GM13977 (cell line): Measurements from ENCODE around the gene CFAP61.
A peak's percentile ranks its signal among the peaks of the same experiment; 100 is the strongest.

Source experiments
- DNase-seq: peaks from one replicate; pipeline ENCODE4 v3.0.0; 2012; ENCODE audit warnings: low spot score
- in situ Hi-C: fragments of 300-500 bp; cut with MboI; formaldehyde crosslinking; loops from one replicate; pipeline ENCODE4 v1.12.0; 2022; ENCODE audit warnings: low sequenced_read_pairs, low pct_unique_long_range_greater_than_20kb, mixed read lengths, inconsistent platforms; ENCODE audit not compliant: unreplicated experiment
- TF ChIP-seq, protein P1 (sequence below): IDR thresholded peaks from 2 replicates; pipeline ENCODE4 v1.5.1; 2012; ENCODE audit warnings: mild to moderate bottlenecking, control low read depth; ENCODE audit not compliant: insufficient read depth; ENCODE audit errors: extremely low read depth, missing control alignments

CFAP61 gene

DNA sequence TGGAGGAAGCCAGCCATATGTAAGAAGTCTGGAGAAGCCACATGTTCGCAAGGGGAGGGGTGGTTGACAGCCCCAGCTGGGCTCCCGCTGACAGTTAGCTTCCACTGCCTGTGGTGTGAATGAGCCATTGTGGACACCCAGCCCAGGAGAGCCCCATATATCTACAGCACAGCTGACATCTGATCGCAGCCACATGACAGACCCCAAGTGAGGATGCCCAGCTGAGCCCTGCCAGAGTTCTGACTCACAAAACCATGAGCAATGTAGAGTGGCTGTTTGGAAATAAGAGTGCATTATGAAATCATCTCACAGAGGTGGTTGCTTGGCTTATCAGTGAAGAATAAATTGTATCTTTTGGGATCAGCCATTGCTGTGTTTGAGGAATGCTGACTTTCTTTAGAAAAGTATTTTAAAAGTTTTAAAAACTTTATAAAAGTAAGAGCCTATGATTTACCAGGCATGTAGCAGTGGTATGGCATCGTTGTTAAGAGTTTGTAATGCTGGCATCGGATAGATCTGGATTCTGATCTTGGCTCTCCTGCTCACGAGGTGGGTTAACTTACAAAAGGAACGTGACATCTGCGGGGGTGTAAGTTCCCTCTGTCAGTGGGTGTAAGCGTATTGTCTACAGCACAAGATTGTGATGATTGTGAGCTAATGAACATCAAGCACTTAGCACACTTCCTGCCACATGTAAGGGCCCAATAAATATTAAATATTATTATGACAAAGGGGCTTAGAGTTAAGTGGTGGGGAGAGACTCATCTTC, 24.1 kb downstream of the CFAP61 start:
- TF ChIP-seq, protein P1, sequence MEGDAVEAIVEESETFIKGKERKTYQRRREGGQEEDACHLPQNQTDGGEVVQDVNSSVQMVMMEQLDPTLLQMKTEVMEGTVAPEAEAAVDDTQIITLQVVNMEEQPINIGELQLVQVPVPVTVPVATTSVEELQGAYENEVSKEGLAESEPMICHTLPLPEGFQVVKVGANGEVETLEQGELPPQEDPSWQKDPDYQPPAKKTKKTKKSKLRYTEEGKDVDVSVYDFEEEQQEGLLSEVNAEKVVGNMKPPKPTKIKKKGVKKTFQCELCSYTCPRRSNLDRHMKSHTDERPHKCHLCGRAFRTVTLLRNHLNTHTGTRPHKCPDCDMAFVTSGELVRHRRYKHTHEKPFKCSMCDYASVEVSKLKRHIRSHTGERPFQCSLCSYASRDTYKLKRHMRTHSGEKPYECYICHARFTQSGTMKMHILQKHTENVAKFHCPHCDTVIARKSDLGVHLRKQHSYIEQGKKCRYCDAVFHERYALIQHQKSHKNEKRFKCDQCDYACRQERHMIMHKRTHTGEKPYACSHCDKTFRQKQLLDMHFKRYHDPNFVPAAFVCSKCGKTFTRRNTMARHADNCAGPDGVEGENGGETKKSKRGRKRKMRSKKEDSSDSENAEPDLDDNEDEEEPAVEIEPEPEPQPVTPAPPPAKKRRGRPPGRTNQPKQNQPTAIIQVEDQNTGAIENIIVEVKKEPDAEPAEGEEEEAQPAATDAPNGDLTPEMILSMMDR, result no peak
- in situ Hi-C loops, result loop anchor here (25.0 kb wide), 2 partner anchors 161 to 486 kb away; no protein-coding TSS in a partner anchor
- DNase-seq, result no peak

DNA sequence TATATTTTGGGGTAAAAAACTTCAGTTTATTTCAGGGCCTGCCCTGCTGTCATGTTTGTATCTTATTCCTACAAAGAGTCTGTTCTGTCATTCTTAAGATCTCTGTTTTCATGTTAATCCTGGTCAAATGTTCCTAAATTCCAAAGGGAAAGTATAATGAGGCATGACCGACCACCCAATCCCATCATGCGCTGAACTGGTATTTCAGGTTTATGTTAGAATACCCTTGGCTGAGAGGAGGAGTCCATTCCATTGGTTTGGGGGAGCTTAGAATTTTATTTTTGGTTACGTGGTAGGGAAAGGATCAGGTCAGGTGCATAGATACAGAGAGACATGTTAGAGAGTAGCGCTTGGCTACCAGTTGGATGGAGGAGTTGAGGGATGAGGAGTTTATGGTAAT, 25.7 kb downstream of the CFAP61 start:
- in situ Hi-C loops, result loop anchor here (25.0 kb wide), 2 partner anchors 159 to 484 kb away; no protein-coding TSS in a partner anchor
- TF ChIP-seq, protein P1, result no peak
- DNase-seq, result no peak

DNA sequence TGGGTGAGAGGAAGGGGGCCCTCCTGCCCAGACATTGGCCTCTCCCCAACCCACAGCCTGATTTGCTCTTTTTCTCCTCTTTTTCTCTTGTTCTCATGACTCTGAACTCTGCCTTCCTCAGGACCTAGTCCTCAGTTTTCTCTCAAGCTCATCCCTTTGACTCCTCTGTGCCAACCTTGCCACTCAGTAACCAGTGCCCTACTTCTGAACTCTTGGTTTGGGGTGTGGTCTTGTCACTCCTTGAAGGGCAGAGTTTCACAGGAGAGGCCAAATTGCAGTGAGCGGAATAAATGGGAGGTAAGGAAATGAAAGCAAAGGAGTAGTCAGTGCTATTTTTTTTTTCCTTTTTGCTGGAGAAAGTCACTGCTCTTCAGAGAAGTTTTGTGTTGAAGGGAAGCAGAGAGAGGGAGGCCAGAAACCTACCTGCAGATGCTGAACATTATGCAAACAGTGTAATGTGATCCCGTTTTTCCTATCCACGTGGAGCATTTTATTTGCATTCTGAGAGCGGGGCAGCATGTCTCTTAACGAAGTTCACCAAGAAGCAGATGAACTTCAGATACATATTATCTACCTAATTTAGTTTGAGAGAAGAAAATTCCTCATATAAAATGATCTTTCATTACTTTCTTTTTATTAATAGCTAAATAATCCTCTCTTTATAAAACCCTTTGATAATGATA, 26.9 kb downstream of the CFAP61 start:
- in situ Hi-C loops, result loop anchor here (25.0 kb wide), 2 partner anchors 158 to 483 kb away; no protein-coding TSS in a partner anchor
- TF ChIP-seq, protein P1, result no peak
- no peak for DNase-seq

DNA sequence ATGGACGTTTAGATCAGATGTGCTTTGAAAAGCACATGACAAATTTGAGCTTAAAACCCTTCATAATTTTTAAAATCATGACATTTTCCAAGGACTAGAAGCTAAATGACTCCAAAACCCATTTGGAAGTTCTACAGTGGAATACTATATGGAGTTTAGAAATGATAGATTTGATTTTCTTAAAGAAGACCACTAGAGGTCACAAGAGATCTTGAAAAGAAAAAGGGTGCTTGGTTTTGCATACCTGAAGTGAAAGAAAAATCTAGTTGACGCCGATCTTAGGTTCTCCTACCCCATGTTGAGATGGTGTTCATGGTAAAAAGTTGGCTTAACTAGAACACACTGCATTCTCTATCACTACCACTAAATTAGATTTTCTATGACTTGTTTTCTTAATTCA, 31.5 kb downstream of the CFAP61 start:
- DNase-seq, result peak; percentile 42
- TF ChIP-seq, protein P1, result peak; percentile 44
- in situ Hi-C loops, result loop anchor here (25.0 kb wide), 2 partner anchors 153 to 478 kb away; no protein-coding TSS in a partner anchor

DNA sequence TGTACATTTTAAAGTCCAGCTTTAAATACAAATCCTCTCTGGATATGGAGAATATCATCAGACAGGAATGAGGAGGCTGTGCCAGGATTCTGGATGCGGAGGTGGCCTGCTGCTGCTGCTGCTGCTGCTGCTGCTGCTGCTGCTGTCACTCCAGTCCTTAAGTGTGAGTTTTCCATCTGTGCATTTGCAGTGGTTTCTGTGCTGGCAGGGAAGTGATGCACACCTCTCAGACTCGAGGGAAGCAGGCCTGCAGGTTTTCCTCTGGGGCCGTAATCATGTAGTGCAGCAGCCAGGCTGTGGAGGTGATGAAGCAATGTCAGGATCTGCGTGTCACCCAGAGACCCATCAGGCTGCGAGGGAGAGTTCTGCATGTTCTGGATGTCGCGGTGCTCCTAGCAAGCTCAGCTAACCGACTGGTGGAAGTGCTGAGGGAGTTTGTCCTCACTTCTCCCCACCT, 32.0 kb downstream of the CFAP61 start:
- TF ChIP-seq, protein P1, result no peak
- in situ Hi-C loops, result loop anchor here (25.0 kb wide), 2 partner anchors 153 to 478 kb away; no protein-coding TSS in a partner anchor
- DNase-seq, result no peak

DNA sequence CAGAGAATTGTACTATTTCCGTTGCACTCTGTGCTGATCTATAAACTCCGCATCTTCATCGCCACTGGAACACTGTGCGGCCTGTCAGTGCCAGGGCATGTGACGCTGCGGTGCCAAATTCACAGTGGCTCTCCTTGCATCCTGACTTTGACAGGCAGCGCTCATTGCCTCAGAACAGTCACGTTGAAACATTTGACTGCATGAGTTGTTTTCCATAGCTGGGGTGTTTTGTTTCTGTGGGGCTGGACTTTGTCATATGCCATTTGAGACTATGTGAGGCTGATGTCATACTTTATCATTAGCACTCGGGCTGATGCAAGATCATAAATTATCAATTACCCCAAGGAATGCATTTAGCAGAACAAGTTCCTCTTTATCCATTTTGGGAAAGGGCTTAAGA, 32.7 kb downstream of the CFAP61 start:
- in situ Hi-C loops, result loop anchor here (25.0 kb wide), 2 partner anchors 152 to 477 kb away; no protein-coding TSS in a partner anchor
- TF ChIP-seq, protein P1, result no peak
- no peak for DNase-seq
